H9 (cell line): ENCODE measurements around the gene CDC42. TPM values are rescaled to one million over a fixed set of nuclear protein-coding genes. Genes with fewer than 3 reads are reported as not detected.
A peak's percentile ranks its signal among the peaks of the same experiment; 100 is the strongest.

ENCODE experiments used
- DNase-seq: peaks from one replicate; pipeline ENCODE4 v3.0.0-alpha.2; 2017
- H2AFZ ChIP-seq: one replicate; pipeline ENCODE4 v1.6.1; 2013; ENCODE audit warnings: mild to moderate bottlenecking, low read length, control low read depth, moderate library complexity
- H2AK5ac ChIP-seq: 2 replicates; pipeline ENCODE4 v1.6.1; 2013; ENCODE audit warnings: low read length, control low read depth, mixed read lengths; ENCODE audit not compliant: insufficient read length
- H2BK120ac ChIP-seq: one replicate; pipeline ENCODE4 v1.6.1; 2013; ENCODE audit warnings: low read depth, mild to moderate bottlenecking, low read length, control low read depth, inconsistent platforms; ENCODE audit not compliant: poor library complexity, severe bottlenecking
- H2BK12ac ChIP-seq: 2 replicates; pipeline ENCODE4 v1.6.1; 2013; ENCODE audit warnings: low read length, control low read depth, mixed read lengths, low read depth; ENCODE audit not compliant: insufficient read length
- H2BK15ac ChIP-seq: 2 replicates; pipeline ENCODE4 v1.6.1; 2013; ENCODE audit warnings: low read depth, low read length, control low read depth
- H2BK20ac ChIP-seq: one replicate; pipeline ENCODE4 v1.6.1; 2013; ENCODE audit warnings: low read depth, mild to moderate bottlenecking, low read length, control low read depth, inconsistent platforms; ENCODE audit not compliant: poor library complexity, severe bottlenecking
- H2BK5ac ChIP-seq: 2 replicates; pipeline ENCODE4 v1.6.1; 2013; ENCODE audit warnings: low read length, control low read depth, mixed read lengths; ENCODE audit not compliant: insufficient read length
- H3K14ac ChIP-seq: 2 replicates; pipeline ENCODE4 v1.6.1; 2013; ENCODE audit warnings: low read length, control low read depth; ENCODE audit not compliant: insufficient read depth
- H3K18ac ChIP-seq: 2 replicates; pipeline ENCODE4 v1.6.1; 2013; ENCODE audit warnings: low read depth, mild to moderate bottlenecking, mixed read lengths, low read length, control low read depth; ENCODE audit not compliant: insufficient read length
- H3K23ac ChIP-seq: 2 replicates; pipeline ENCODE4 v1.6.1; 2013; ENCODE audit warnings: low read length, control low read depth, mixed read lengths, low read depth; ENCODE audit not compliant: insufficient read length
- H3K23me2 ChIP-seq: 2 replicates; pipeline ENCODE4 v1.6.1; 2013; ENCODE audit warnings: low read depth, mild to moderate bottlenecking, mixed read lengths, low read length, control low read depth; ENCODE audit not compliant: insufficient read length, poor library complexity, severe bottlenecking
- H3K27ac ChIP-seq: 2 replicates; pipeline ENCODE4 v1.5.1; 2013; ENCODE audit warnings: low read length, control low read depth, mixed read lengths, low read depth; ENCODE audit not compliant: insufficient read length
- H3K27me3 ChIP-seq: 2 replicates; pipeline ENCODE4 v1.6.1; 2013; ENCODE audit warnings: low read length, control low read depth, inconsistent platforms; ENCODE audit not compliant: insufficient read depth
- H3K4ac ChIP-seq: 2 replicates; pipeline ENCODE4 v1.6.1; 2013; ENCODE audit warnings: low read depth, mild to moderate bottlenecking, control low read depth, inconsistent platforms, low read length, moderate library complexity
- H3K4me1 ChIP-seq: 2 replicates; pipeline ENCODE4 v1.6.1; 2013; ENCODE audit warnings: low read length, control low read depth, inconsistent platforms; ENCODE audit not compliant: insufficient read depth
- H3K4me2 ChIP-seq: 2 replicates; pipeline ENCODE4 v1.6.1; 2013; ENCODE audit warnings: low read length, control low read depth, mixed read lengths; ENCODE audit not compliant: insufficient read length, insufficient read depth
- H3K56ac ChIP-seq: 2 replicates; pipeline ENCODE4 v1.6.1; 2013; ENCODE audit warnings: low read depth, mild to moderate bottlenecking, mixed read lengths, low read length, control low read depth; ENCODE audit not compliant: insufficient read length
- H3K79me1 ChIP-seq: 2 replicates; pipeline ENCODE4 v1.6.1; 2013; ENCODE audit warnings: low read depth, mild to moderate bottlenecking, moderate library complexity, low read length, control low read depth, inconsistent platforms; ENCODE audit not compliant: insufficient read depth, poor library complexity, severe bottlenecking
- H3K79me2 ChIP-seq: 2 replicates; pipeline ENCODE4 v1.6.1; 2013; ENCODE audit warnings: low read length, control low read depth, inconsistent platforms; ENCODE audit not compliant: insufficient read depth
- H3K9ac ChIP-seq: 2 replicates; pipeline ENCODE4 v1.6.1; 2013; ENCODE audit warnings: low read length, control low read depth, mixed read lengths; ENCODE audit not compliant: insufficient read length; ENCODE audit errors: extremely low read depth
- H3K9me3 ChIP-seq: one replicate; pipeline ENCODE4 v1.6.1; 2013; ENCODE audit warnings: low read depth, low read length, inconsistent platforms; ENCODE audit not compliant: control insufficient read depth
- H3T11ph ChIP-seq: one replicate; pipeline ENCODE4 v1.6.1; 2013; ENCODE audit warnings: mild to moderate bottlenecking, low read length, control low read depth, inconsistent platforms
- H4K20me1 ChIP-seq: one replicate; pipeline ENCODE4 v1.6.1; 2013; ENCODE audit not compliant: control insufficient read depth, insufficient read length, insufficient read depth
- H4K5ac ChIP-seq: 2 replicates; pipeline ENCODE4 v1.6.1; 2013; ENCODE audit warnings: low read depth, mild to moderate bottlenecking, mixed read lengths, low read length, control low read depth; ENCODE audit not compliant: insufficient read length
- H4K8ac ChIP-seq: replicated peaks from 2 replicates; pipeline ENCODE4 v1.6.1; 2013; ENCODE audit warnings: low read length, control low read depth, mixed read lengths, low read depth; ENCODE audit not compliant: insufficient read length
- H4K91ac ChIP-seq: 2 replicates; pipeline ENCODE4 v1.6.1; 2013; ENCODE audit warnings: low read depth, mild to moderate bottlenecking, moderate library complexity, mixed read lengths, low read length, control low read depth; ENCODE audit not compliant: insufficient read length
- H3K27ac Mint-ChIP-seq, 3 experiments: 2 replicates in 2 of 3; 3 replicates in 1 of 3; pipeline ENCODE4 v1.8.0; 2020 to 2021; ENCODE audit warnings: mixed read lengths in 3 of 3, mild to moderate bottlenecking in 1 of 3, moderate library complexity in 1 of 3
- H3K27me3 Mint-ChIP-seq: 2 replicates; pipeline ENCODE4 v1.8.0; 2021; ENCODE audit warnings: low read depth, mild to moderate bottlenecking, moderate library complexity, mixed read lengths
- H3K36me3 Mint-ChIP-seq, 3 experiments: 2 replicates in 2 of 3; 3 replicates in 1 of 3; pipeline ENCODE4 v1.8.0; 2020 to 2021; ENCODE audit warnings: low read depth in 3 of 3, mixed read lengths in 3 of 3; ENCODE audit not compliant: insufficient read depth in 1 of 3
- H3K4me1 Mint-ChIP-seq, 2 experiments: 2 replicates each; pipeline ENCODE4 v1.8.0; 2020; ENCODE audit warnings: mixed read lengths in 2 of 2
- H3K4me3 Mint-ChIP-seq, 2 experiments: 2 replicates in 1 of 2; 3 replicates in 1 of 2; pipeline ENCODE4 v1.8.0; 2020 to 2021; ENCODE audit warnings: mild to moderate bottlenecking in 2 of 2, mixed read lengths in 2 of 2, moderate library complexity in 1 of 2
- H3K9me3 Mint-ChIP-seq, 2 experiments: 2 replicates in 1 of 2; 3 replicates in 1 of 2; pipeline ENCODE4 v1.8.0; 2020; ENCODE audit warnings: mild to moderate bottlenecking in 2 of 2, mixed read lengths in 2 of 2, moderate library complexity in 1 of 2
- WGBS: extraction: QIAGEN DNeasy Blood & Tissue Kit; methylation state at CpG from one replicate; pipeline ENCODE4 v1.1.7; 2013; ENCODE audit warnings: missing lambda C conversion rate, low lambda C conversion rate, mixed read lengths; ENCODE audit not compliant: insufficient read length; ENCODE audit errors: extremely low coverage; 5-methylcytosine and 5-hydroxymethylcytosine counted together
- total RNA-seq: library from RNA; stranded (reverse); gene quantifications from 2 replicates; pipeline ENCODE4 v1.2.1, GENCODE V29; 2021
- TF ChIP-seq, protein P1 (sequence below): fragments of 200-600 bp; sonication (generic); conservative IDR thresholded peaks from 3 replicates; pipeline ENCODE4 v1.8.0; 2021; ENCODE audit warnings: antibody characterized with exemption, mild to moderate bottlenecking

Gene CDC42
- total RNA-seq, 1 experiment from 2014 or later: 197 TPM

DNA sequence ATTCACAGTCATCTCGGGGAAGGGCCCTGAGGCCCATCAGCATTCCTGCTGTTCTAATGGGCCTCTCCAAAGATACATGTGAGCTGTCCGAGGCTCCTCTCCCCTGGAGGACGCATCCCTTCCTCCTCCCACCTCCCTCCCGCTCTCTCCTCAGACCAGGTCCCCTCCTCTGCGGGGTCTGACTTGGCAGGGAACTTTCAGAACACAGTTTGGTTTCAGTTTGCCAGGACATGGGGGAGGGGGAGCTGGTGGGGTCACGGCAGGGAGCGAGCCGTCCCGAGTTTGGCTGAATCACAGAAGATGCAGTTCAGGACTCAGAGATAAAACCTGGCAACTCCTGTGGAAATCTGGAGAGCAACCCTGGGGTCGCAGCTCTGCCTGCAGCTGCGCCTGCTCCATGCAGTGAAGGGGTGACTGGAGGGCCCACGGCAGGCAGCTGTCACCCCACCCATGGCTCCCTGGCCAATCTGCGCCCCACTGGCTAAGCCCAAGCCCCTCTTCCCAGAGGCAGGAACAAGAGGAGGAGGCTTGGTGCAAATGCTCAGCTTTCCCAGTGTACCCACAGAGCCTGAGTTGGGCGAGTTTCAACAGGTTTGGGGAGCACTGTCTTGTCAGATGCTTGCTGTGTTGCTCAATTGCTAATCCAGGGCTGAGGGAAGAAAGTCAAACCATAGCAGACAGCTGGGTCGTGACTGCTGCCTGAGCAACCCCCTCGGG, 84.7 kb downstream of the CDC42 start:
- peak overlapping the region; percentile 3; the same call in 1 of the 2 replicates for H3K14ac ChIP-seq
- no peak overlapping the region for H2BK15ac ChIP-seq
- H3K4me2 ChIP-seq: no peak overlapping the region
- no peak overlapping the region for H2AK5ac ChIP-seq
- H3T11ph ChIP-seq: no peak overlapping the region
- H3K23ac ChIP-seq: no peak overlapping the region
- WGBS: no CpG with 5 or more reads among the region's 16 CpGs
- no peaks in the 10 kb centered on the region; the same call in 1 of the 2 replicates for H3K4me1 ChIP-seq
- no peak overlapping the region for H2BK20ac ChIP-seq
- H3K79me1 ChIP-seq: no peaks in the 10 kb centered on the region
- H3K27ac Mint-ChIP-seq: peak overlapping the region in 2 of 3 experiments; percentile 25 to 55; a peak in 1 of 7 replicates
- H3K79me2 ChIP-seq: no peaks in the 10 kb centered on the region
- H3K27me3 ChIP-seq: peaks cover 9% of the 10 kb centered on the region; the same call in 1 of the 2 replicates
- no peak overlapping the region for H2BK12ac ChIP-seq
- H2BK5ac ChIP-seq: no peak overlapping the region
- no peak overlapping the region for H3K27ac ChIP-seq
- peak; percentile 57 for DNase-seq
- H3K56ac ChIP-seq: no peak overlapping the region
- no peak overlapping the region for H4K5ac ChIP-seq
- no peak overlapping the region for H3K18ac ChIP-seq
- no peak overlapping the region for H4K8ac ChIP-seq
- H3K27me3 Mint-ChIP-seq: peaks cover 42% of the 10 kb centered on the region
- H4K91ac ChIP-seq: no peak overlapping the region
- H3K9me3 Mint-ChIP-seq: no peaks in the 10 kb centered on the region; a peak in 1 of 5 replicates
- no peaks in the 10 kb centered on the region for H4K20me1 ChIP-seq
- TF ChIP-seq, protein P1, sequence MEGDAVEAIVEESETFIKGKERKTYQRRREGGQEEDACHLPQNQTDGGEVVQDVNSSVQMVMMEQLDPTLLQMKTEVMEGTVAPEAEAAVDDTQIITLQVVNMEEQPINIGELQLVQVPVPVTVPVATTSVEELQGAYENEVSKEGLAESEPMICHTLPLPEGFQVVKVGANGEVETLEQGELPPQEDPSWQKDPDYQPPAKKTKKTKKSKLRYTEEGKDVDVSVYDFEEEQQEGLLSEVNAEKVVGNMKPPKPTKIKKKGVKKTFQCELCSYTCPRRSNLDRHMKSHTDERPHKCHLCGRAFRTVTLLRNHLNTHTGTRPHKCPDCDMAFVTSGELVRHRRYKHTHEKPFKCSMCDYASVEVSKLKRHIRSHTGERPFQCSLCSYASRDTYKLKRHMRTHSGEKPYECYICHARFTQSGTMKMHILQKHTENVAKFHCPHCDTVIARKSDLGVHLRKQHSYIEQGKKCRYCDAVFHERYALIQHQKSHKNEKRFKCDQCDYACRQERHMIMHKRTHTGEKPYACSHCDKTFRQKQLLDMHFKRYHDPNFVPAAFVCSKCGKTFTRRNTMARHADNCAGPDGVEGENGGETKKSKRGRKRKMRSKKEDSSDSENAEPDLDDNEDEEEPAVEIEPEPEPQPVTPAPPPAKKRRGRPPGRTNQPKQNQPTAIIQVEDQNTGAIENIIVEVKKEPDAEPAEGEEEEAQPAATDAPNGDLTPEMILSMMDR: no peak
- H3K4ac ChIP-seq: no peak overlapping the region
- no peak overlapping the region for H3K9ac ChIP-seq
- no peaks in the 10 kb centered on the region for H3K36me3 Mint-ChIP-seq
- no peak overlapping the region for H2AFZ ChIP-seq
- no peaks in the 10 kb centered on the region for H3K9me3 ChIP-seq
- no peak overlapping the region for H2BK120ac ChIP-seq
- H3K4me3 Mint-ChIP-seq: no peak overlapping the region
- H3K23me2 ChIP-seq: peaks cover 8% of the 10 kb centered on the region
- peaks cover 48 to 55% of the 10 kb centered on the region in 2 experiments for H3K4me1 Mint-ChIP-seq
